Mucosa of rectum (tissue), 2 donors: ENCODE measurements around the gene CMKLR1.

Experiments
- H3K27ac ChIP-seq, 2 donors: one replicate each; pipeline ENCODE4 v1.7.0; 2013; ENCODE audit warnings: inconsistent platforms in 2 of 2, low read depth in 2 of 2, low read length in 2 of 2
- H3K27me3 ChIP-seq, 2 donors: one replicate each; pipeline ENCODE4 v1.7.0; 2013; ENCODE audit warnings: low read length in 2 of 2; ENCODE audit not compliant: control insufficient read depth in 2 of 2, insufficient read depth in 2 of 2
- H3K36me3 ChIP-seq, 2 donors: one replicate each; pipeline ENCODE4 v1.7.0; 2013; ENCODE audit warnings: low read length in 2 of 2; ENCODE audit not compliant: control insufficient read depth in 2 of 2, insufficient read depth in 2 of 2
- H3K4me1 ChIP-seq, 2 donors: one replicate each; pipeline ENCODE4 v1.7.0; 2013; ENCODE audit warnings: low read length in 2 of 2, mild to moderate bottlenecking in 1 of 2; ENCODE audit not compliant: control insufficient read depth in 2 of 2, insufficient read depth in 2 of 2
- H3K4me3 ChIP-seq, 2 donors: one replicate each; pipeline ENCODE4 v1.7.0; 2013; ENCODE audit warnings: low read length in 2 of 2
- H3K9ac ChIP-seq, 2 donors: one replicate each; pipeline ENCODE4 v1.7.0; 2013; ENCODE audit warnings: low read length in 2 of 2, low read depth in 1 of 2, mild to moderate bottlenecking in 1 of 2
- H3K9me3 ChIP-seq, 2 donors: one replicate each; pipeline ENCODE4 v1.7.0; 2013; ENCODE audit warnings: low read length in 2 of 2; ENCODE audit not compliant: control insufficient read depth in 2 of 2
- donor health status: healthy.
- donor health status: Normal muscosa, but diverticular disease.

CMKLR1 gene

DNA sequence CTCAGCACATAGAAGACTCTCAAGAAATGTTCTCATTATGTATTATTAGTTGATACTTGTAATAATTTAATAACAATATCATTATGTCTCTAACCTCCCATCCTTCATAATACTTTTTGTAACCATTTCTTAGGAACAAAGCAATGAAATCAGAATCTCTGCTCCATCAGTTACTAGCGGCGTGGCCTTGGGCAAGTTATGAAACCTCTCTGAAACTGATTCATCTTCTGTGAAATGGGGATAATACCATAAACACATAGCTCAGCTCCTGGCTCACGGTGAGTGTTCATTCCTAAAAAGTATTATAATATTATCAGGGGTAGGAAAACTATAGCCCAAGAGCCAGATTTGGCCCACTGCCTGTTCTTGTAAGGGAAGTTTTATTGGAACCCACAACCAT lies 11.4 kb upstream of the CMKLR1 start:
- H3K9ac ChIP-seq = no peak overlapping the region
- H3K27me3 ChIP-seq = no peaks in the 10 kb centered on the region
- no peaks in the 10 kb centered on the region for H3K4me1 ChIP-seq
- no peak overlapping the region for H3K27ac ChIP-seq
- H3K9me3 ChIP-seq = no peaks in the 10 kb centered on the region
- no peak overlapping the region for H3K4me3 ChIP-seq
- no peaks in the 10 kb centered on the region for H3K36me3 ChIP-seq

DNA sequence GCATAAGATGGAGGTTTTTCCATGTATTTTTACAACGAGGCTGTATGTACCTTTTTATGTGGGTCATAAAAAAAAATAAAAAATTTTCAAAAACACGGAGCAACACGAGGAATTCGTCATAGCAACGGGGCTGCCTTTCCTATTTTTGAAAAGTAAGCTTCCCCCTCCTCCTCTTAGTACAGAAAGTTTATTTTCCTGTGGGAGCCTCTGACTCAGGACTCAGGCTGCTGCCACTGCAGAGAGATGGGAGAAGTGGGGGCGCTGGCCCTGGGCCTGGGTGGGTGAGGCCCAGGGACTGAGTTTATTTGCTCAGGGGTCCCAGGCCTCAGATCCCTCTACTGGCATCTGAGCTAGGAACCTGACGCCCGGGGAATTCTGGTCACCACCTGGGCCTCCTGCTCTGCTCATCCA lies 10.2 kb upstream of the CMKLR1 start:
- Histone ChIP-seq H3K4me3 (no peak overlapping the region), H3K27ac (no peak overlapping the region), H3K27me3 (no peaks in the 10 kb centered on the region), H3K9me3 (no peaks in the 10 kb centered on the region), H3K9ac (no peak overlapping the region), H3K36me3 (no peaks in the 10 kb centered on the region), H3K4me1 (no peaks in the 10 kb centered on the region)

DNA sequence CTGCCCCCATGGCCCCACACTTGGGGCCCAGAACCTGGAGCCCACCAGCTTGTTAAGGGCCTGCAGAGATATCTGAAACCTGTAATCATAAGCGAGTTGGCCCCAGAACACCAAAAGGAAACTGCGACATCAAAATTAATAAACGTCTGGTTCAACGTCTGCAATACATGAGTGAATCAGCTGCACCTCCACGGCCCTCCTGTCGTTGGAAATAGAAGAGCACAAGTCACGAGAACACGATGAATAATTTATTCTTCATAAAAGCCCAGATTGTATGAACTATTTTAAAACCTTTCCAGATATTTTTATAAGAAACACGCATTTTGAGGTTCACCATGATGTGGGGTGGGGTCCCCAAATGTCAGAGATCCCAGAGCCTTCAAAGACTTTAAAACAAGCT lies 9.7 kb upstream of the CMKLR1 start:
- Histone ChIP-seq H3K4me3 (no peak overlapping the region), H3K36me3 (no peaks in the 10 kb centered on the region), H3K9ac (no peak overlapping the region), H3K27me3 (no peaks in the 10 kb centered on the region), H3K4me1 (no peaks in the 10 kb centered on the region), H3K27ac (no peak overlapping the region), H3K9me3 (no peaks in the 10 kb centered on the region)

DNA sequence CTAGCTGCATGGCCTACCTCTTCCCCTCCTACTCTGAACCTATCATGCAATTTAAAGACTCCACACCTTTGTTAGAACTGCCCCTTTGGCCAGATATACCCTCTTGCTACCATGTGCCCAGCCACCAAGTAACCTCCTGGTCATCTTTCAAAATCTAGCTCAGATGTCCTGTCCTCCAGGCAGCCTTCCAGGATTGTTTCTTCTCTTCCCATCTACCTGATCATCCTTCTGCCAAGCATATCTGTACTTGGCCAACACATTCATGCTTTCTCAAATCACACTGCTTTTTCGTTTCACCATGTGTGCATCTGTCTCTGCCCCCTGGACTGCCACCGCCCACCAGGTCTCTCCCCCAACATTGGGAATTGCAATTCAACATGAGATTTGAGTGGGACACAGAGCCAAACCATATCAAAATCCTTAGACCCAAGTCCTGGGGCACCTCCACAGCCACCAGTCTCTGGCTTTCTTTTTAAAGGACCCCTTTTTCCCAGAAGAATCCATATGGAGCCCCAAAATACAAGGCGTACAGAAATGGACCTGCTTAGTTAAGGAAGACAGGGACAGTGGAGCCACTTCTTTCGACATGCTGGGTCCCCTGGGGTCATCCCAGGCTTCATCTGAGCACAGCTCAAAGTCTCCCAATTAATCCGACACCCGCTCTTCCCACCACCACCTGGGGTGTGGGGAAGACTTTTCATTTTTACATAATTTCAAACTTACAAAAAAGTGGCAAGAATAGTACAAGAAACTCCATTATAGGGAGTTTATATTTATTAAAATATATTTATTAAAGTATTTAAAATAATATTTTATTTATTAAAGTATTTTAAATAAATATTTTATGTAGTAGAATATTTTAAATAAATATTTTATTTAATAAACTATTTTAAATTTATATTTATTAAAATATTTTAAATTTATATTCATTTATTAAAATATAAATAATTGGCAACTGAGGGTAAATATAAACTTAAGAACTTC lies 7.9 kb upstream of the CMKLR1 start:
- H3K4me1 ChIP-seq = no peaks in the 10 kb centered on the region
- no peaks in the 10 kb centered on the region for H3K9me3 ChIP-seq
- no peaks in the 10 kb centered on the region for H3K27me3 ChIP-seq
- no peak overlapping the region for H3K9ac ChIP-seq
- no peak overlapping the region for H3K27ac ChIP-seq
- no peaks in the 10 kb centered on the region for H3K36me3 ChIP-seq
- H3K4me3 ChIP-seq = no peak overlapping the region

DNA sequence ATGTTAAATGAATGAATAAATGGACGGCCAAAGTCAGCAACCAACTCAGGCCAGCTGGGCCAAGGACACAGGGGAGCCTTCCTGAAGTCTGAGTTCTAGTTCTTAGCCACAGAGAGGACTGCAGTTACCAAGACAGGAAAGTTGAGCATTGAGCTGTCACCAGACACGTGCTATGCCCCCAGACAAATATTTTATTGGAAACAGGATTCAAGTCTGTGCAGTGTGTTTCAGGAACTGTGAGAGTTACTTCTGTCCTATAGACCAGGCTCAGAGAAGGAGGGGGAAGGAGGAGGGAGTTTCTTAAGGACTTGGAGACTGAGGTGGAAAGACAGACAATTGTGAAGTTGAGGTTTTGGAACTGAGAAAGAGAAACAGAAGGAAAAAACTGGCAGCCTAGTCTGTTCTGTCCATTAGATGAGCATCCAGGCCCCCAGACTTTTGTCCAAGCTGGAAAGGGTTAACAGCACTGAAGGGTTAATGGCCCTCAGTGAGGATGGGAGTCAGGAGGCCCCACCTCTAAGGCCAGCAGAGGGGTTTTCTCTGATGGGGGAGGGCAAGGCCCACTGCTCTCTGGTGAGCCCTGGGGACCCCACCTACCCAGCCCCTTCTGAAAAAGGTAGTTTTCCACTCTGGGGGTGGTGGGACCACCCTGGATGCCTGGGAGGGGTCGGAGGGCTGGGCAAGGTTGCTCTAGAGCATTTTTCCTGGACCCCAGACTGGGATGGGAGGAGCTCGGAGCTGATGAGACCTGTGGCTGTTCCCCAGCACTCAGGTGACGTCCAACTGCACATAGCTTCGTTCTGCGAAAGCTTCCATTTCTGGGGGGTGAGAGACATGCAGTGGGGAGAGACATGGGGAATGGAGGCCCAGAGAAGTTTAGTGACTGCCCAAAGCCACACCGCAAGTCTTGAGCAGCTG lies 6.9 kb upstream of the CMKLR1 start:
- Histone ChIP-seq H3K4me3 (no peak overlapping the region), H3K27ac (no peak overlapping the region), H3K36me3 (no peaks in the 10 kb centered on the region), H3K27me3 (no peaks in the 10 kb centered on the region), H3K4me1 (no peaks in the 10 kb centered on the region), H3K9me3 (no peaks in the 10 kb centered on the region), H3K9ac (no peak overlapping the region)

DNA sequence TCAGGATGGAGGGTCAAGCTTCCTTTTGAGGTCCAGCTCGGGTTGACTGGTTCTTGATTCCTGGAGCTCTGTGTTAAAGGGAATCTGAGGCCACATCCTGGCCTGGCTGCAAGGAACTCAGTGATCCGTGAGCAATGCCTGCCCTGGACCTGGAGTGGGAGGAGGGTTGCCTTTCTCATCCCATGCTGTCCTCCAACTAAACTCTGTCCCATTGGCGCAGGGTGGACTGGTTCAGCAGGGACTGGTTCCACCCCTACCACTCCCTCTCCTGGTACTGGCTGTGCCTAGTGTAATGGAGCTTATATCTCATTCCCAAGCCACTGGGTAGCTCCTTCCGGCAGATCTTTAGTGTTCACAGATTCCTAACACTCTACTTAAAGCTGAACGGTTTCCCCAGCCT lies 3.9 kb upstream of the CMKLR1 start:
- peaks cover 0 to 5% of the 10 kb centered on the region in 2 donors for H3K27me3 ChIP-seq
- H3K36me3 ChIP-seq = no peaks in the 10 kb centered on the region
- no peaks in the 10 kb centered on the region for H3K4me1 ChIP-seq
- no peak overlapping the region for H3K4me3 ChIP-seq
- no peaks in the 10 kb centered on the region for H3K9me3 ChIP-seq
- no peak overlapping the region for H3K9ac ChIP-seq
- no peak overlapping the region for H3K27ac ChIP-seq

DNA sequence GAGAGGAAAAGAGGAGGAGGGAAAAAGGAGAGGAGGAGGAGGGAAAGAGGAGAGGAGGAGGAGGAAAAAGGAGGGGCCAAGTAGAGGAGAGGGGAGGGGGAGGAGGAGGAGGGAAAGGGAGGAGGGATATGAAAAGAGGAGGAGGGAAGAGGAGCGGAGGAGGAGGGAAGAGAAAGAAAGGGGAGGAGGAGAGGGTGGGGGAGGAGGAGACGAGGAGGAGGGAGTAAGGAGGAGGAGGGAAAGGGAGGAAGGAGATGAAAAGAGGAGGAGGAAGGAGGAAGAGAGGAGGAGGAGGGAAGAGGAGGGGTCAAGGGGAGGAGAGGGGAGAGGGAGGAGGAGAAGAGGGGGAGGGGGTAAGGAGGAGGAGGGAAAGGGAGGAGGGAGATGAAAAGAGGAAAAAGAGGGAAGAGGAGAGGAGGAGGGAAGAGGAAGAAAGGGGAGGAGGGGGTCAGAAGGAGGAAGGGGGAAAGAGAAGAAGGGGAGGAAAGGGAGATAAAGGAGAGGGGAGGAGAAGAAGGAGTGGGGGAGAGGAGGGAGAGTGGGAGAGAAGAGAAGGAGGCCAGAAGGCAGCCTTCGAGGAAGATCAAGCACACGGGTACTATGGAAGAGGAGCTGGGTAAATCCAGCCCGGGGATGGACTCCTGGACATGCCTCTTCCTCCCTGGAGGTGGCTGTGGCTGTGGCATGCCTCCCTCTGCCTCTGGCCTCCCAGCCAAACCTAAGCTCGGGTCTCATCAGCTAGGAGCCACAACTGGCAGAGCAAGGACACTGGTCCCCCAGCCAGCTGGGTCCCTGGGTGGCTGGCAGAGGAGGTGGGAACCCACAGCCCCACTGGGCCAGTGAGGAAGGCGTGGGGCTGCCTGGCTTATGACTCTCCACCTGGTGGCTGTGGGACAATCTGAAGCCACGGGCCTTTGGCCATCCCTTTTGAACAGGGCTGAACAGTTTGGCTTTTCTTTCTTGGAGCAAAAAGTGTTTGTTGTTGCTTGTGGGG lies 3.0 kb upstream of the CMKLR1 start:
- Histone ChIP-seq H3K36me3 (no peaks in the 10 kb centered on the region), H3K27ac (no peak overlapping the region), H3K9ac (no peak overlapping the region), H3K27me3 (peaks cover 0 to 5% of the 10 kb centered on the region in 2 donors), H3K9me3 (no peaks in the 10 kb centered on the region), H3K4me3 (no peak overlapping the region), H3K4me1 (no peaks in the 10 kb centered on the region)

DNA sequence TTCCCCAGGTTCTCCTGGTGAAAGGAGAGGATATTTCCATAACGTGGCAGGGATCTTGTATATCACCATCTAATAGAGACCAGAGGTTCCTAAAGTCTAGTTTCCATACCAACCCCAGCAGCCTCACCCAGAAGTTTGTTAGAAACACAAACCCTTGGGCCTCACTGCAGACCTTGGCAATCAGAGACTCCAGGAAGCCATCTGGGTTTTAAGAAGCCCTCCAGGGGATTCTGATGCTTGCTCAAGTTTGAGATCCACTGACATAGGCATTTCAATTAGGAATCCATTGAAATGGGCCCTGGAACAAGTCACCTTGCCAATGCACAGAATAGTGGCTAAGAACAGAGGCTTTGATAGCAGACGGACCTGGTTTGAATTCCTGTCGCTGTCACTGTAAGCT lies 2.2 kb upstream of the CMKLR1 start:
- Histone ChIP-seq H3K9me3 (no peaks in the 10 kb centered on the region), H3K27me3 (peaks cover 0 to 5% of the 10 kb centered on the region in 2 donors), H3K9ac (no peak overlapping the region), H3K4me1 (no peaks in the 10 kb centered on the region), H3K27ac (no peak overlapping the region), H3K36me3 (no peaks in the 10 kb centered on the region), H3K4me3 (no peak overlapping the region)

DNA sequence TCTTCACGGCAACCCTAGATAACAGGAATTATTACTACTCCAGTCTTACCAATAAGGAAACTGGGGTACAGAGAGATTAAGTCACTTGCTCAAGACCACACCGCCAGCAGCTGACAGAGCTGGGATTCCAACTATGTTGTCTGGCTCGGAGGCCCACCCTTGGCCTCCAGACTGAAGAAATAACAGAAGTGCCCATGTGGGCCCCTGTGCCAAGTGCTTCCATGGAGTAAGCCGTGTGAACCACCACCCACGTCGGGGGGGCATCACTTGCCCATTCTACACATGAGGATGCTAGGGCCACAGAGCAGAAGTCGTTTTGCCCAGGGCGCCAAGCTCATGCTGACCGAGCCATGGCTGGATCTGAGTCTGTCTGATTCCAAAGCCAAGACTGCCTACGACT lies 926 bp upstream of the CMKLR1 start:
- Histone ChIP-seq H3K27ac (peak overlapping the region in 1 of 2 donors; percentile 32), H3K27me3 (peaks cover 0 to 5% of the 10 kb centered on the region in 2 donors), H3K4me1 (no peaks in the 10 kb centered on the region), H3K9me3 (no peaks in the 10 kb centered on the region), H3K4me3 (no peak overlapping the region), H3K9ac (no peak overlapping the region), H3K36me3 (no peaks in the 10 kb centered on the region)
